Stimulated activated CD8-positive, alpha-beta memory T cell treated with anti-CD3 and anti-CD28 coated beads, Interleukin-15, amount 100 ng/mL, for 1 hour (primary cell): ENCODE data around the gene ADK.

ENCODE experiments used
- DNase-seq: peaks from one replicate; pipeline ENCODE4 v3.0.0-alpha.2; 2020; ENCODE audit warnings: low read depth

ADK gene

DNA sequence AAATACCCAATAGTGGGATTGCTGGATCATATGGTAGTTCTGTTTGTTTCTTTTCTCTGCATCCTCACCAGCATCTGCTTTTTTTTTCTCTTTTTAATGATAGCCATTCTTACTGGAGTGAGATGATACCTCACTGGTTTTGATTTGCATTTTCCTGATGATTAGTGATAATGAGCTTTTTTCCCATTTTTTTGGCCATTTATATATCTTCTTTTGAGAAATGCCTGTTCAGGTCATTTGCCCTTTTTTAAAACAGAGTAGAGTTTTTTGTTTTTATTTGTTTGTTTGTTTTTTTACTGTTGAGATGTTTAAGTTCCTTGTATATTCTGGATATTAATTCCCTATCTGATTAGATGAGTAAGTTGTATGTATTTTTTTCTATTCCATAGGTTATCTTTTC lies 469.6 kb downstream of the ADK start:
- no peak for DNase-seq

- no peak for DNase-seq
Measured at GRCh38 chr10:74623786-74624185, 472.8 kb downstream of the ADK start.

DNA sequence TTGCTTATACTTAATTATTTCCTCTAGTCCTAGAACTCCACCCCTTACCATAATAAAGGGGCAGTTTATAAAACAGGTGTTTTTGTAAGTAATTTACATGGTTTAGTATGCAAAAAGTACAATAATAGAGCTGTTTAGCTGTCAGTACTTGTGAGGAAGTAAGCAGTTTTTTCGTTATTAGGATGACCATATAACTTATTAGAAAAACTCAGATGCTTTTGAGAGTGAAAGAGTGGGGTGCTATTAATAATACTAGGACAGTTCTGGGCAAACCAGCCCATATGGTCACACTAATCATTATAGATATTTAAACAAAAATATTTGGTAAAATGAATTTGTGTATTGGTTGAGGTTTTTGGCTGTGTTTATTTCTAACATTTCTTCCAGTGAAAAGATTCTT lies 473.5 kb downstream of the ADK start:
- no peak for DNase-seq

DNA sequence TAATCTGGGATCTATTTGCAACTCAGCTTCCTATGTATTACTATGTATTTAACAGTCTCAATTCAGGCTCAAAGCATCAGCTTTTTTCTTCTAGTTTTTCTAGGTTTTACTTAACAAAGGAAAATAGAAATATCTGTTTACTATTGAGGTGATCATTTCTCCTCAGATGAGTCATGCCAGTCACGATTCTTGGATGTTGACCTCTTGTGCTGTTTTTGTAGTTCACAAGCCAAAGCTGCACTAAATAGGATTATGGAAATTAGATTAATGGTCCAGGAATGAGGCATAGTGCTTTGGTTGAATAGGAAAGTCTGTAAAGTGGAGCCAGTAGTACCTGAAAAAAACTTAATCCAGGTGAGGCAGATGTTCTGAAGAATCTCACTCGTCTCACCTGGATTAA lies 477.1 kb downstream of the ADK start:
- no peak for DNase-seq

GRCh38 chr10:74634995-74635536 lies 484.0 kb downstream of the ADK start:
- no peak for DNase-seq

GRCh38 chr10:74635655-74636054 lies 484.6 kb downstream of the ADK start:
- no peak for DNase-seq

- no peak for DNase-seq
Measured at GRCh38 chr10:74637685-74638084, 486.7 kb downstream of the ADK start.

DNA sequence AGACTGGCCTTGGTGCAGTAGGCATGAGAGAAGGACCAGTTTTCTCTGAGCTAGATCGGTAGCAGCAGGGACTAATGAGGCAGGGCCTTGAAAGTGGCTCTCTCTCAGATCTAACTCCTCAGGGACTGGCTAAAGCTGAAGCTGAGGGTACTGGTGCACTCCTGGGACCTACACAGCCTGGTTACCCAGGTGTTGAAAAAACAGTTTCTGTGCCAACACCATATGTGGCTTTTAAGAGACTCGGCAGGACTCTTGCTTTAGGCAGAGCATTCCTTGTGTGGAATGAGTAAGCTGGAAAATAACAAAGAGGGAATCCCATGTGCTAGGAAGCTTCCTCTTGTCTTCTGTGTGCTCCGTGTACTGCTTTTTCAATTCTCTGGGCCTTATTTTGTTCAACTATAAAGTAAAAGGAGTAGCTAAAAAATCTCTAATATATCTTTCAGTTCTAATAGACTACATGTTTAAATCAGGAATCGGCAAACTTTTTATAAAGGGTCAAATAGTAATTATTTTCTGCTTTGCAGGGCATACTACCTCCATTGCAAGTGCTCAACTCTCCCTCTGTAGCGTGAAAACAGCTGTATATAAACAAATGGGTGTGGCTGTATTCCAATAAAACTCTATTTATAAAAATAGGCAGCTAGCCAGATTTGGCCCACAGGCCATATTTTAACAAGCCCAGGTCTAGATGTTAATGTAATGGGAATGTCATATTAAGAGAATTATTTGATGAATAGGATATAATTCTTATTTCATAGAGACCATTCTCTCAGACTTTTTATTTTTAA lies 489.3 kb downstream of the ADK start:
- DNase-seq, result no peak

DNA sequence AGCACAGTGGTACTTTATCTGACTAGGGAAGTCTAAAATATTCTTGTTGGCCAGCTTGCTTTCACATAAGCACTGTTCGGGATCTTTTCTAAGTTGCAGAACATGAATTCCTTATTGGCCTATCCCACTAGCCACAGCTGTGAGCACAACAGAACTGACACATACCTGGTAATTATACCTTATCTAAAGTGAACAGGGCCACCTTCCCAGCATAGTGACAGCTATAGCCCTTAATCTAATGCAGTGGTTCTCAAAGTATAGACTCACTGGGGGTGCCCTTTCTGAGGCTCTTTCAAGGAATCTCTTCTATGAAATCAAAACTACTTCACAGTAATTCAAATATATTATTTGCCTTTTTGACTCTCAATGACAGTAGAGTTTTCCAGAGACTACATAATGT lies 490.6 kb downstream of the ADK start:
- DNase-seq, result no peak

DNA sequence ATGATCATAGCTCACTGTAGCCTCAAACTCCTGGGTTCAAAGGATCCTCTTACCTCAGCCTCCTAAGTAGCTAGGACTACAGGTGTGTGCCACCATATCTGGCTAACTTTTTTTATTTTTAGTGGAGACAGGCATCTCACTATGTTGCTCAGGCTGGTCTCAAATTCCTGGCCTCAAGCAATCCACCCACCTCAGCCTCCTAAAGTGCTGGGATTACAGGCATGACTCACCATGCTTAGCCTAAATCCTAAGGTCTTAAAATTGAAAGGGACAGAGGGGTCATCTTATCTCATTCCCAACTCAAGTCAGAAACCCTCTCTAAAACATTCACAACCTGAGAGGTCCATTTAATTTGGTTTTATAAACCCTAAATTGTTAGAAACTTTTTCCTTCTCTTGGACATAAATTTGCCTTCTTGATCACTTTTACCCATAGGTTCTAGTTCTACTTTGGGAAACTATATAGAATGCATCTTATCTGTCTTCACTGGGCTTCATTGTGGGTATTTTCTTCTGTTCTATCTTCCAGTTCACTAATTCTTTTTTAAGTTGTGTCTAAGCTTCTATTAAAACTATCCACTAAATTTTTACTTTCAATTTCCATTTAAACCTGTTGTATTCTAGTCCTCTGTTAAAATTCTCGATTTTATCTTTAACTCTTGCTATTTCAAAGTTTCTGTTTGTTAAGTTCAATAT lies 492.0 kb downstream of the ADK start:
- DNase-seq, result no peak

GRCh38 chr10:74643596-74643975 lies 492.6 kb downstream of the ADK start:
- no peak for DNase-seq

GRCh38 chr10:74644738-74645137 lies 493.7 kb downstream of the ADK start:
- DNase-seq, result no peak

- DNase-seq, result no peak
Measured at GRCh38 chr10:74645692-74646091, 494.7 kb downstream of the ADK start.

GRCh38 chr10:74650613-74651012 lies 499.6 kb downstream of the ADK start:
- DNase-seq, result no peak

DNA sequence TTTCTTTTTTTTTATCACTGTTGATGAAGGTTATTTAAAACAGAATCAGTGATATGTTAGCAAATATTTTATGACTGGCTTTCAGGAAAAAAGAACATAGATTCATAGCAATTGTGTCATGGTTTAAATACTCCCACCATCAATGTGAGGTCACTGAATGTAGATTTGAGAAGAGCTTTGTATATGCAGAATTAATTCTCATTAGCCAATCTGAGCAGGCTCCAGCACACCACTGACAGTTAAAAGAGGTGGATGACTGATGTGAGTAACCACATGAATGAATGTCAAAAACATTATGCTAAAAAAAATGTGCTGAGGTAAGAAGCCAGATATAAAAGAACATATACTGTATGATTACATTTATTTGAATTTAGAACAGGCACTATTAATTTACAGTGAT lies 500.5 kb downstream of the ADK start:
- DNase-seq, result no peak

- no peak for DNase-seq
Measured at GRCh38 chr10:74652664-74653063, 501.6 kb downstream of the ADK start.

GRCh38 chr10:74658511-74658910 lies 507.5 kb downstream of the ADK start:
- DNase-seq, result no peak

DNA sequence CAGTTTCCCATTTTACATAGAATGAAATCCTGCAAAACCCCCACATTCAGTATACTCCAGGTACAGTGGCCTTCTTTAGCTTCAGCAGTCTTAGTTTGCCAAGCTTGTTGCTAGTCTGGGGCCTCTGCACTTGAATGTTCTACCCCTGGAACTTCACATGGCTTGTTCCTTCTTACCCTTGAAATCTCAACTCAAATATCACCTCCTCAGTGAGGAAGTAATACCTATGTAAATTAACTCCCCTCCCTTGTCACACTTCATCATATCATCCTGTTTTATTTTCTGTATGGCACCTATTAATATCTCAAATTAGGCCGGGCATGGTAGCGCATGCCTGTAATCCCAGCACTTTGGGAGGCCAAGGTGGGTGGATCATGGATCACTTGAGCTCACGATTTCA lies 511.6 kb downstream of the ADK start:
- DNase-seq, result no peak

- DNase-seq, result no peak
Measured at GRCh38 chr10:74669210-74669609, 518.2 kb downstream of the ADK start.

- DNase-seq, result no peak
Measured at GRCh38 chr10:74671716-74672115, 520.7 kb downstream of the ADK start.

DNA sequence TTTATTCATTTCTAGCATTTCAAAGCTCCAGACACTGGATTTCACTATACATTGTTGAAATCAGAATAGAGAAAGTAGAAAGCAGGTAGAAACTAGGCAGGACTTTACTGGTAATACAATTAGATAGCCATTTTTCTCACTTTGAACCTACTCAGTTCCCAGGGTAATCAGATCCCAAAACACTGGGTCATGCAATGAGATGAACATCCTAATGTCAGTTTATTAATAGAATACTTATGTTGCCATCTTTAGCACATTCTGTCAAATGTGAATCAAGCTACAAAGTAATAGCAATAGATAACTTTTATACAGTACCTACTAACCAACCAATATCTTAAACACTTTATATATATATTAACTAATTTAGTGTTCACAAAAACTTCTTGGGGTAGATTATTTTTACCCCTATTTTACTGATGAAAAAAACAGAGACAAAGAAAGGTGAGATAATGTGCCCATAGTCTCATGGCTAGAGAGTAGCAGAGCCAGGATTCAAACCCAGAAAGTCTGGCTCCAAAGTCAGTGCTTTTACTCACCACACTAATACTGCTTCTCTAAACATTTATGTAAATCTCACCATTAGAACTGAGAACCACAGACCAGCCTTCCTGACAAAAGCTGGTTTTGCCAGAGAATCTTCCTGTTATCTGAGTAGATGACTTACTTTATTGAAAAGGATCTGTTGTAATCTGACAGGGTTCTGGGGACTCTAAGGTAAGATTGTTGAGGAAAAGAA lies 521.6 kb downstream of the ADK start:
- DNase-seq, result no peak

DNA sequence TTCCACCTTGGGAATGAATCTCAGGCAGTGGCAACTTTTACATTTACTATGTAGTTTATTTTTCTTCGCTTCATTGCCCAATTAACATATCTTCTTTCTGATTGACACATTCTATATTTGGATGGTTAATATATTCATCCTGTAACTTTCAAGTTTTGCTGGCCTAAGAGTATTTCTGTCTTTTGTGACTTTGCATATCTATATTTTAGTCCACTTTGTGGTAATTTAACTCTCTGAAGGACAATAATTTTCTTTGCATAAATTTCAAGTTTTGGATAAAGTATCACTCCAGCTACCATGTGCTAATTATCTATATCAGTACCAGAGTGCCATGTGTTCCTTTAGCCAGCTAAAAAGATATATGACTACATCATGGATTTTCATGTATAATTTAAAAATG lies 523.9 kb downstream of the ADK start:
- no peak for DNase-seq

- DNase-seq, result no peak
Measured at GRCh38 chr10:74675484-74675883, 524.5 kb downstream of the ADK start.
